Body of pancreas (tissue), 4 donors: ENCODE data around the gene MAD1L1. TPM values are rescaled to one million over a fixed set of nuclear protein-coding genes. Genes with fewer than 3 reads are reported as not detected.

Source experiments
- ATAC-seq: fragments of 150-250 bp; one replicate; pipeline ENCODE4 v1.9.1; 2016
- DNase-seq, 4 donors: peaks; one replicate each; pipeline ENCODE4 v3.0.0-alpha.2; 2019
- H3K27ac ChIP-seq, 4 donors: fragments of 200-600 bp; sonication (generic); 1 replicate in 3 of 4; 2 replicates in 1 of 4; pipeline versions ENCODE4 v1.5.1 to v1.6.1; 2016 to 2019; ENCODE audit warnings: mild to moderate bottlenecking in 1 of 4, mixed read lengths in 1 of 4, moderate library complexity in 1 of 4
- H3K27me3 ChIP-seq, 2 donors: fragments of 200-600 bp; sonication (generic); one replicate each; pipeline ENCODE4 v1.6.0; 2016; ENCODE audit warnings: mild to moderate bottlenecking in 1 of 2
- H3K36me3 ChIP-seq, 2 donors: fragments of 200-600 bp; sonication (generic); replicated peaks in 1 of 2; 2 replicates each; pipeline ENCODE4 v1.5.1; 2016; ENCODE audit warnings: low read depth in 2 of 2; ENCODE audit not compliant: insufficient read depth in 1 of 2
- H3K4me1 ChIP-seq: fragments of 200-600 bp; sonication (generic); one replicate; pipeline ENCODE4 v1.6.0; 2016
- H3K4me3 ChIP-seq, 2 donors: fragments of 200-600 bp; sonication (generic); 1 replicate in 1 of 2; 2 replicates in 1 of 2; pipeline ENCODE4 v1.5.1; 2016 to 2019
- H3K9me3 ChIP-seq, 3 donors: fragments of 200-600 bp; sonication (generic); 1 replicate in 2 of 3; 2 replicates in 1 of 3; pipeline ENCODE4 v1.5.1; 2016
- POLR2A ChIP-seq, 3 donors: fragments of 450-650 bp; IDR thresholded peaks; one replicate each; pipeline ENCODE4 v1.6.1; 2016; ENCODE audit warnings: antibody characterized with exemption in 3 of 3, mild to moderate bottlenecking in 2 of 3
- WGBS, 2 donors: methylation state at CpG; one replicate each; pipeline ENCODE4 v1.1.5; 2017; 5-methylcytosine and 5-hydroxymethylcytosine counted together
- intact Hi-C: fragments of 100-400 bp; cut with DNase I; formaldehyde crosslinking; loops from one replicate; pipeline ENCODE4 v1.15.1; 2023
- total RNA-seq, 2 donors: library from RNA; depleted of rRNA; stranded (reverse); fragments of >200 nt; gene quantifications; one replicate each; pipeline ENCODE4 v1.1.0, GENCODE V29; 2016
- TF ChIP-seq, protein P1 (sequence below), 7 experiments: fragments of 450-650 bp in 4 of 7; fragments of 200-600 bp in 3 of 7; sonication (generic) in 3 of 7; IDR thresholded peaks; one replicate each; pipeline ENCODE4 v1.5.1; 2016 to 2019; ENCODE audit warnings: antibody characterized with exemption in 7 of 7

The MAD1L1 gene
- total RNA-seq, 2 donors from 2014 or later: 14.0 to 66.9 TPM

GRCh38 chr7:2010551-2011265 lies 222.0 kb downstream of the MAD1L1 start:
- Histone ChIP-seq H3K4me1 (no peaks in the 10 kb centered on the region), H3K36me3 (no peaks in the 10 kb centered on the region), H3K4me3 (no peak overlapping the region), H3K27ac (no peak overlapping the region), H3K9me3 (no peaks in the 10 kb centered on the region), H3K27me3 (no peaks in the 10 kb centered on the region)
- DNase-seq: peak in 1 of 4 donors; percentile 8
- no peak for TF ChIP-seq POLR2A (IDR thresholded peaks at IDR 0.05)
- TF ChIP-seq, protein P1, sequence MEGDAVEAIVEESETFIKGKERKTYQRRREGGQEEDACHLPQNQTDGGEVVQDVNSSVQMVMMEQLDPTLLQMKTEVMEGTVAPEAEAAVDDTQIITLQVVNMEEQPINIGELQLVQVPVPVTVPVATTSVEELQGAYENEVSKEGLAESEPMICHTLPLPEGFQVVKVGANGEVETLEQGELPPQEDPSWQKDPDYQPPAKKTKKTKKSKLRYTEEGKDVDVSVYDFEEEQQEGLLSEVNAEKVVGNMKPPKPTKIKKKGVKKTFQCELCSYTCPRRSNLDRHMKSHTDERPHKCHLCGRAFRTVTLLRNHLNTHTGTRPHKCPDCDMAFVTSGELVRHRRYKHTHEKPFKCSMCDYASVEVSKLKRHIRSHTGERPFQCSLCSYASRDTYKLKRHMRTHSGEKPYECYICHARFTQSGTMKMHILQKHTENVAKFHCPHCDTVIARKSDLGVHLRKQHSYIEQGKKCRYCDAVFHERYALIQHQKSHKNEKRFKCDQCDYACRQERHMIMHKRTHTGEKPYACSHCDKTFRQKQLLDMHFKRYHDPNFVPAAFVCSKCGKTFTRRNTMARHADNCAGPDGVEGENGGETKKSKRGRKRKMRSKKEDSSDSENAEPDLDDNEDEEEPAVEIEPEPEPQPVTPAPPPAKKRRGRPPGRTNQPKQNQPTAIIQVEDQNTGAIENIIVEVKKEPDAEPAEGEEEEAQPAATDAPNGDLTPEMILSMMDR (IDR thresholded peaks at IDR 0.05): no peak
- intact Hi-C loops: no loop called here
- WGBS, 2 donors: 91 to 93% methylated on average over 23 to 29 of the region's 29 CpGs
- no peak for ATAC-seq

GRCh38 chr7:2010101-2010500 lies 222.6 kb downstream of the MAD1L1 start:
- WGBS, 2 donors: 88 to 91% methylated on average over 16 to 17 of the region's 17 CpGs
- H3K36me3 ChIP-seq: no peaks in the 10 kb centered on the region
- no peak overlapping the region for H3K4me3 ChIP-seq
- H3K27ac ChIP-seq: no peak overlapping the region
- intact Hi-C loops: no loop called here
- DNase-seq (peak in 1 of 4 donors; percentile 5), ATAC-seq (no peak)
- no peaks in the 10 kb centered on the region for H3K27me3 ChIP-seq
- TF ChIP-seq POLR2A (IDR thresholded peaks at IDR 0.05): no peak
- H3K9me3 ChIP-seq: no peaks in the 10 kb centered on the region
- H3K4me1 ChIP-seq: no peaks in the 10 kb centered on the region

DNA sequence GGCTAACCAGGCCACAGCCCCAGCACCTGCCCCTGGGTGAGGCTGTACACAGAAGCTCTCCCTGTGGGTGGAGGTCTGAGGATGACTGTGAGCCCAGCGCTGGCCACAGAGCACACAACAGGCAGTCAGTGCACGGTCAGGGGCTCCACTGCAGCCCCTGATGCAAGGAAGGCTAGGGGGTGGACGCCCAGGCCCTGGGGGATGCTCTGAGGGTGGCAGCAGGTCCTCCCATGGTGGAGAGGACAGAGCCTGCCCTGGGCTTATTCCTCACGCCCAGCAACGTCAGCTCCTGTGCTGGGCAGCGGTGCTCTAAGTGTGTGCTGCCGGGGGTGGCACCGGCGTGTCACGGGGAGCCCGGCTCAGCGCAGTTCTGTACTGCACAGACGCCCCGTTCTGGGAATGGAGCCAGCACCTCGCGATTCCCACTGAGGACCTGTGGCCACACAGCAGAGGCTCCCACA lies 223.2 kb downstream of the MAD1L1 start:
- Histone ChIP-seq H3K4me3 (no peak overlapping the region), H3K4me1 (no peaks in the 10 kb centered on the region), H3K9me3 (no peaks in the 10 kb centered on the region), H3K36me3 (no peaks in the 10 kb centered on the region), H3K27ac (no peak overlapping the region), H3K27me3 (no peaks in the 10 kb centered on the region)
- ATAC-seq: no peak
- TF ChIP-seq, protein P1 (IDR thresholded peaks at IDR 0.05): no peak
- TF ChIP-seq POLR2A (IDR thresholded peaks at IDR 0.05): no peak
- intact Hi-C loops: no loop called here
- 81 to 86% methylated on average over 11 to 16 of the region's 16 CpGs for WGBS, 2 donors
- DNase-seq: peak in 1 of 4 donors; percentile 8

DNA sequence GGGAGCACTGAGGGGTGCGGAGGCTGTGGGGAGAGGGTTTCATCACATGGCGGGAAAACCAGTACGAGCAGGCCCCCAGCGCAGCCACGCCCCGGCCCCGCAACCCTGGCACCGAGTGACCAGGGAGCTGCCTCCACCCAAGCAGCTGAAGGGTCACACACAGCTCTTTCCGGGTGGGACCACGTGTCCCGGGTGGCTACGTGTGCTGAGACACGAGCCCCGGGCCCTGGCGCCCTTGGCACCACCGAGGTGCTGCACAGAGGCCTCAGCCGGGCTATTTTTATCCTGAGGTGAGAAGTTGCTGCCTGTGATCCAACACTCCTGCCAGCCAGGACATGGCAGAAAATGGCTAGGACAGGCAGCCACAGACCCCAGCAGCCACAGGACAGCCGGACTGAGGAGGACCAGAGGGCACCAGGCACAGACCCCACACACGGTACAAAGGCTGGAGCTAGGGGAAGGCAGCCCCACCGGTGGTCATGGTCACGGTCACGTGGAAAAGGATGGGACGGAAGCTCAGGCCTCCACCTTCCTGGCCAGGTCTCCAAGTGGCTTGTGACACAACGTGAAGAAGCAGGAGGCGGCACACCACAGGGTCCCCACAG lies 223.7 kb downstream of the MAD1L1 start:
- DNase-seq: peak in 2 of 4 donors; percentile 3 to 8
- 92 to 95% methylated on average over 14 to 25 of the region's 25 CpGs for WGBS, 2 donors
- no peaks in the 10 kb centered on the region for H3K36me3 ChIP-seq
- no peaks in the 10 kb centered on the region for H3K4me1 ChIP-seq
- intact Hi-C loops: no loop called here
- H3K27me3 ChIP-seq: no peaks in the 10 kb centered on the region
- TF ChIP-seq, protein P1 (IDR thresholded peaks at IDR 0.05): no peak
- no peak for TF ChIP-seq POLR2A (IDR thresholded peaks at IDR 0.05)
- no peak overlapping the region for H3K4me3 ChIP-seq
- H3K9me3 ChIP-seq: no peaks in the 10 kb centered on the region
- H3K27ac ChIP-seq: no peak overlapping the region
- no peak for ATAC-seq

DNA sequence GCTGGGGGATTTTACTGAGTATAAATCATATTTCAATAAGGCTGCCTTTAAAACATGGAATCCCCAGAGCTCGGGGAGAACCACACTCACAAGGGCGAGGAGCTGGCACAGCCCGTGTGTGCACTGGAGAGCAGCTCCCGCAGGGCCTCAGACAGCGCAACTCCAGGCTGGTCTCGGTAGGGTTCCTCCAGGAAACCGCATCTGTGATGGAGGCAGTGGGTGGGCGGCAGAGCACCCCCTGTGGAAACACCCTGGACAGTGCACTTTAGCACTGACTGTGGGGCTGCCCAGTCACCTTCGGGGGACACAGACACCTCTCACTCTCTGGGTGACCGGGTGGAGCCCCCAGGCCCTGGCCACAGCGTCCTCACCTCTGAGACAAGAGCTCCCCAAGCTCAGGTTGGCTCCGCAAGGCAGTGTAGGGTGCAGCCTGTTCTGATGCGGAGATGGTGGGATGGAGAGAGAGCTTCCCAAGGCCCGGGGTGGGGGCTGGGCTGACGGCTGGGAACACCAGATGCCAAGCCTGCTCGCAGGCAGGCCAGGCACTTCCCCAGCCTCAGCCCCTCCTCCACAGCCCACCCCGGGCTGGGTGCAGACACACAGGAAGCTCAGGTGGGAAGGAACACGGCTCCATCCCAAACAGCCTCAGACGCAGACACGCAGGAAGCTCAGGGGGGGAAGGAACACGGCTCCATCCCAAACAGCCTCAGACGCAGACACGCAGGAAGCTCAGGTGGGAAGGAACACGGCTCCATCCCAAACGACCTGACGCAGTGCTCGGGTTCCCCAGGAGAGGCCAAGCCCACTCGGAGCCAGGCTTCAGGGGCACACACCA lies 224.4 kb downstream of the MAD1L1 start:
- intact Hi-C loops: no loop called here
- H3K27ac ChIP-seq: no peak overlapping the region
- H3K4me3 ChIP-seq: no peak overlapping the region
- no peaks in the 10 kb centered on the region for H3K27me3 ChIP-seq
- WGBS, 2 donors: 75 to 81% methylated on average over 9 to 28 of the region's 28 CpGs
- no peaks in the 10 kb centered on the region for H3K4me1 ChIP-seq
- no peaks in the 10 kb centered on the region for H3K9me3 ChIP-seq
- TF ChIP-seq, protein P1 (IDR thresholded peaks at IDR 0.05): no peak
- no peak for TF ChIP-seq POLR2A (IDR thresholded peaks at IDR 0.05)
- no peaks in the 10 kb centered on the region for H3K36me3 ChIP-seq
- ATAC-seq (no peak), DNase-seq (peak in 1 of 4 donors; percentile 3)
